HepG2 (cell line): ENCODE results near the gene R3HCC1L.

Experiments
- GTF2F1 ChIP-seq: fragments of 150-350 bp; IDR thresholded peaks from 2 replicates; pipeline ENCODE4 v1.6.1; 2014; ENCODE audit warnings: low read length
- IRX3 ChIP-seq: sonication (generic); formaldehyde crosslinking; IDR thresholded peaks from 2 replicates; pipeline ENCODE4 v1.8.1; 2023; ENCODE audit warnings: mild to moderate bottlenecking, low read depth, missing genetic modification reagents, borderline replicate concordance
- JUND ChIP-seq: sonication (generic); formaldehyde crosslinking; IDR thresholded peaks from 2 replicates; pipeline ENCODE4 v1.8.0; 2022; ENCODE audit warnings: mild to moderate bottlenecking, missing genetic modification reagents
- MYC ChIP-seq: sonication (generic); formaldehyde crosslinking; IDR thresholded peaks from 2 replicates; pipeline ENCODE4 v1.9.0; 2021; ENCODE audit warnings: missing genetic modification reagents, borderline replicate concordance
- SUZ12 ChIP-seq: fragments of 150-350 bp; IDR thresholded peaks from 2 replicates; pipeline ENCODE4 v1.6.1; 2014; ENCODE audit warnings: low read depth, low read length
- ZFP37 ChIP-seq: sonication (generic); formaldehyde crosslinking; IDR thresholded peaks from 2 replicates; pipeline ENCODE4 v1.4.0; 2020; ENCODE audit warnings: missing genetic modification reagents, borderline replicate concordance
- ZNF10 ChIP-seq: sonication (generic); formaldehyde crosslinking; IDR thresholded peaks from 2 replicates; pipeline ENCODE4 v1.4.0; 2020; ENCODE audit warnings: mild to moderate bottlenecking, low read depth, missing genetic modification reagents, borderline replicate concordance
- ZNF276 ChIP-seq: sonication (generic); formaldehyde crosslinking; IDR thresholded peaks from 2 replicates; pipeline ENCODE4 v1.4.0; 2020; ENCODE audit warnings: mild to moderate bottlenecking, low read depth, missing genetic modification reagents
- TF ChIP-seq, protein P1 (sequence below): sonication (generic); formaldehyde crosslinking; IDR thresholded peaks from 2 replicates; pipeline ENCODE4 v1.5.0; 2020; ENCODE audit warnings: mild to moderate bottlenecking, missing genetic modification reagents, moderate library complexity
- TF ChIP-seq, protein P2 (sequence below): IDR thresholded peaks from 2 replicates; pipeline ENCODE4 v1.6.1; 2012; ENCODE audit warnings: inconsistent platforms
- TF ChIP-seq, protein P3 (sequence below): sonication (generic); formaldehyde crosslinking; IDR thresholded peaks from 2 replicates; pipeline ENCODE4 v1.4.0; 2020; ENCODE audit warnings: mild to moderate bottlenecking, missing genetic modification reagents

- TF ChIP-seq, protein P1, sequence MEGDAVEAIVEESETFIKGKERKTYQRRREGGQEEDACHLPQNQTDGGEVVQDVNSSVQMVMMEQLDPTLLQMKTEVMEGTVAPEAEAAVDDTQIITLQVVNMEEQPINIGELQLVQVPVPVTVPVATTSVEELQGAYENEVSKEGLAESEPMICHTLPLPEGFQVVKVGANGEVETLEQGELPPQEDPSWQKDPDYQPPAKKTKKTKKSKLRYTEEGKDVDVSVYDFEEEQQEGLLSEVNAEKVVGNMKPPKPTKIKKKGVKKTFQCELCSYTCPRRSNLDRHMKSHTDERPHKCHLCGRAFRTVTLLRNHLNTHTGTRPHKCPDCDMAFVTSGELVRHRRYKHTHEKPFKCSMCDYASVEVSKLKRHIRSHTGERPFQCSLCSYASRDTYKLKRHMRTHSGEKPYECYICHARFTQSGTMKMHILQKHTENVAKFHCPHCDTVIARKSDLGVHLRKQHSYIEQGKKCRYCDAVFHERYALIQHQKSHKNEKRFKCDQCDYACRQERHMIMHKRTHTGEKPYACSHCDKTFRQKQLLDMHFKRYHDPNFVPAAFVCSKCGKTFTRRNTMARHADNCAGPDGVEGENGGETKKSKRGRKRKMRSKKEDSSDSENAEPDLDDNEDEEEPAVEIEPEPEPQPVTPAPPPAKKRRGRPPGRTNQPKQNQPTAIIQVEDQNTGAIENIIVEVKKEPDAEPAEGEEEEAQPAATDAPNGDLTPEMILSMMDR = no peak
- TF ChIP-seq, protein P2, sequence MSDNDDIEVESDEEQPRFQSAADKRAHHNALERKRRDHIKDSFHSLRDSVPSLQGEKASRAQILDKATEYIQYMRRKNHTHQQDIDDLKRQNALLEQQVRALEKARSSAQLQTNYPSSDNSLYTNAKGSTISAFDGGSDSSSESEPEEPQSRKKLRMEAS = no peak
- TF ChIP-seq ZFP37 (CRISPR knock-in tag) (no peak), JUND (CRISPR knock-in tag) (no peak), IRX3 (CRISPR knock-in tag) (no peak), SUZ12 (no peak), ZNF276 (CRISPR knock-in tag) (no peak), MYC (no peak), ZNF10 (CRISPR knock-in tag) (no peak), GTF2F1 (no peak)
- TF ChIP-seq, protein P3, sequence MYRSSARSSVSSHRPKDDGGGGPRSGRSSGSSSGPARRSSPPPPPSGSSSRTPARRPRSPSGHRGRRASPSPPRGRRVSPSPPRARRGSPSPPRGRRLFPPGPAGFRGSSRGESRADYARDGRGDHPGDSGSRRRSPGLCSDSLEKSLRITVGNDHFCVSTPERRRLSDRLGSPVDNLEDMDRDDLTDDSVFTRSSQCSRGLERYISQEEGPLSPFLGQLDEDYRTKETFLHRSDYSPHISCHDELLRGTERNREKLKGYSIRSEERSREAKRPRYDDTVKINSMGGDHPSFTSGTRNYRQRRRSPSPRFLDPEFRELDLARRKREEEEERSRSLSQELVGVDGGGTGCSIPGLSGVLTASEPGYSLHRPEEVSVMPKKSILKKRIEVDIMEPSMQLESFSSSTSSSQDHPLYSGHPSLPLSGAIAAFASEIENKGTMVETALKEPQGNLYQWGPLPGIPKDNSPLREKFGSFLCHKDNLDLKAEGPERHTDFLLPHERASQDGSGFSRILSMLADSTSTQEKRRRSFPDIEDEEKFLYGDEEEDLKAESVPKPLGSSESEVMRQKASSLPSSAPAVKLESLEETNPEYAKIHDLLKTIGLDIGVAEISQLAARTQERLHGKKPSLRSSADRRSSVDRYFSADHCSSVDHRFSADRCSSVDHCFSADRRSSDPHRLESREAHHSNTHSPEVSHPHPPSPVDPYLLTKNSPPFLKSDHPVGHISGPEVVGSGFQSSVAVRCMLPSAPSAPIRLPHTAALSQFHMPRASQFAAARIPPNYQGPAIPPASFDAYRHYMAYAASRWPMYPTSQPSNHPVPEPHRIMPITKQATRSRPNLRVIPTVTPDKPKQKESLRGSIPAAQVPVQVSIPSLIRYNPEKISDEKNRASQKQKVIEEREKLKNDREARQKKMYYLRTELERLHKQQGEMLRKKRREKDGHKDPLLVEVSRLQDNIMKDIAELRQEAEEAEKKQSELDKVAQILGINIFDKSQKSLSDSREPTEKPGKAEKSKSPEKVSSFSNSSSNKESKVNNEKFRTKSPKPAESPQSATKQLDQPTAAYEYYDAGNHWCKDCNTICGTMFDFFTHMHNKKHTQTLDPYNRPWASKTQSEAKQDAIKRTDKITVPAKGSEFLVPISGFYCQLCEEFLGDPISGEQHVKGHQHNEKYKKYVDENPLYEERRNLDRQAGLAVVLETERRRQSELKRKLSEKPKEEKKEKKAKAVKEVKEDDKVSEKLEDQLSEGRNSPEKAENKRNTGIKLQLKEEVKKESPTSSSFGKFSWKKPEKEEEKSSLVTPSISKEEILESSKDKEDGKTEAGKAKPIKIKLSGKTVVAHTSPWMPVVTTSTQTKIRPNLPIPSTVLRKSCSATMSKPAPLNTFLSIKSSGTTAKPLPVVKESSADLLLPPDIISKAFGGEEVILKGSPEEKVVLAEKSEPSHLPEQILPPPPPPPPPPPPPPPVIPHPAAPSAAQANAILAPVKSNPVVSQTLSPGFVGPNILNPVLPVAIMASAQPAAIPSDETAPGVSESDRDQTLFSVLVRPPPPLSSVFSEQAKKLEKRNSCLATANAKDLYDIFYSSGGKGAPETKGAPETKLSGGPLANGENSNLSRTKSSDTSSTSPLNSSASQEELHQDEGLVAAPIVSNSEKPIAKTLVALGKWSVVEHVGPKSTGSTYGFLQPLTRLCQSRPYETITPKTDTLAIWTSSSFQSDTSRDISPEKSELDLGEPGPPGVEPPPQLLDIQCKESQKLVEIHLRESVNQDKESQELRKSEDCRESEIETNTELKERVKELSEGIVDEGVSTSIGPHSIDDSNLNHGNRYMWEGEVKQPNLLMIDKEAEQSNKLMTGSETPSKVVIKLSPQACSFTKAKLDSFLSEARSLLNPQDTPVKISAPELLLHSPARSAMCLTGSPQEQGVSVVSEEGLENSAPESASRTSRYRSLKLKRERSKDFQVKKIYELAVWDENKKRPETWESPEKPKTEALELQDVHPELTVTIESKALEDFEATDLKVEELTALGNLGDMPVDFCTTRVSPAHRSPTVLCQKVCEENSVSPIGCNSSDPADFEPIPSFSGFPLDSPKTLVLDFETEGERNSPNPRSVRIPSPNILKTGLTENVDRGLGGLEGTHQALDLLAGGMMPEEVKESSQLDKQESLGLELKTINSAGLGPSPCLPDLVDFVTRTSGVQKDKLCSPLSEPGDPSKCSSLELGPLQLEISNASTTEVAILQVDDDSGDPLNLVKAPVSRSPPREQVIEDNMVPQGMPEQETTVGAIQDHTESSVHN (CRISPR knock-in tag) = no peak
Measured at GRCh38 chr10:98172073-98172472, 37.6 kb downstream of the R3HCC1L start.
